Measurements from ENCODE around the gene RABL6. TPM values are rescaled to one million over a fixed set of nuclear protein-coding genes. Genes with fewer than 3 reads are reported as not detected.
A peak's percentile ranks its signal among the peaks of the same experiment; 100 is the strongest.

RABL6 gene
- total RNA-seq, 1 donor from 2014 or later: 71.2 TPM

DNA sequence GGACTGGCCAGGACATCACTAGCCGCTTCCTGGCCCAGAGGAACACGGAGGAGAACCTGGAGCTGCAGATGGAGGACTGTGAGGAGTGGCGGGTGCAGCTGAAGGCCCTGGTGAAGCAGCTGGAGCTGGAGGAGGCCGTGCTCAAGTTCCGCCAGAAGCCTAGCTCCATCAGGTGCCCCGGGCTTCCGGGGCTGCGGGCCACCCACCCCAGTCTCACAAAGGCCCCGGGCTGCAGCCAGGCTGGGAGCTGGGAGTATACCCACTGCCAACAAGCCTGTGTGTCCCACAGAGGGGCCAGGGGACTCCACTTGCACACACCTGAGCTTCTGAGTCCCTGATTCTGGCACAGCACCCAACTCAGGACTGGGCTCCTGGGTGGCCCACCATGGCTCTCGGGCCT, 1.7 kb upstream of the RABL6 start:
- Histone ChIP-seq H3K4me2 (no peak overlapping the region), H3K9me3 (ENCODE audit: low read depth) (no peaks in the 10 kb centered on the region), H3K27me3 (peaks cover 5% of the 10 kb centered on the region), H3K27ac (no peak overlapping the region), H3K4me3 (no peak overlapping the region), H3K9ac (no peak overlapping the region), H3K36me3 (peaks cover 3% of the 10 kb centered on the region), H3K4me1 (peaks cover 29% of the 10 kb centered on the region), H4K20me1 (ENCODE audit: low read depth) (peaks cover 27% of the 10 kb centered on the region), H3F3A (ENCODE audit: low read depth) (peaks cover 11% of the 10 kb centered on the region), H2AFZ (replicated peaks) (no peak overlapping the region), H3K79me2 (ENCODE audit: low read depth) (peaks cover 32% of the 10 kb centered on the region)
- peaks cover 2% of the 10 kb centered on the region for H3K9me3 Mint-ChIP-seq
- no peak overlapping the region for H3K27ac Mint-ChIP-seq
- H3K4me1 Mint-ChIP-seq: peaks cover 40% of the 10 kb centered on the region
- peak overlapping the region; percentile 91 for H3K4me3 Mint-ChIP-seq
- peaks cover 15% of the 10 kb centered on the region for H3K36me3 Mint-ChIP-seq
- DNase-seq (ENCODE audit: low spot score): no peak
- TF ChIP-seq, protein P1, sequence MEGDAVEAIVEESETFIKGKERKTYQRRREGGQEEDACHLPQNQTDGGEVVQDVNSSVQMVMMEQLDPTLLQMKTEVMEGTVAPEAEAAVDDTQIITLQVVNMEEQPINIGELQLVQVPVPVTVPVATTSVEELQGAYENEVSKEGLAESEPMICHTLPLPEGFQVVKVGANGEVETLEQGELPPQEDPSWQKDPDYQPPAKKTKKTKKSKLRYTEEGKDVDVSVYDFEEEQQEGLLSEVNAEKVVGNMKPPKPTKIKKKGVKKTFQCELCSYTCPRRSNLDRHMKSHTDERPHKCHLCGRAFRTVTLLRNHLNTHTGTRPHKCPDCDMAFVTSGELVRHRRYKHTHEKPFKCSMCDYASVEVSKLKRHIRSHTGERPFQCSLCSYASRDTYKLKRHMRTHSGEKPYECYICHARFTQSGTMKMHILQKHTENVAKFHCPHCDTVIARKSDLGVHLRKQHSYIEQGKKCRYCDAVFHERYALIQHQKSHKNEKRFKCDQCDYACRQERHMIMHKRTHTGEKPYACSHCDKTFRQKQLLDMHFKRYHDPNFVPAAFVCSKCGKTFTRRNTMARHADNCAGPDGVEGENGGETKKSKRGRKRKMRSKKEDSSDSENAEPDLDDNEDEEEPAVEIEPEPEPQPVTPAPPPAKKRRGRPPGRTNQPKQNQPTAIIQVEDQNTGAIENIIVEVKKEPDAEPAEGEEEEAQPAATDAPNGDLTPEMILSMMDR (IDR thresholded peaks at IDR 0.05): no peak
- TF ChIP-seq EZH2 (IDR thresholded peaks at IDR 0.05) (no peak), EZH2phosphoT487 (IDR thresholded peaks at IDR 0.05) (no peak)
- peaks cover 16% of the 10 kb centered on the region for H3K27me3 Mint-ChIP-seq (ENCODE audit: insufficient read depth, low read depth)

DNA sequence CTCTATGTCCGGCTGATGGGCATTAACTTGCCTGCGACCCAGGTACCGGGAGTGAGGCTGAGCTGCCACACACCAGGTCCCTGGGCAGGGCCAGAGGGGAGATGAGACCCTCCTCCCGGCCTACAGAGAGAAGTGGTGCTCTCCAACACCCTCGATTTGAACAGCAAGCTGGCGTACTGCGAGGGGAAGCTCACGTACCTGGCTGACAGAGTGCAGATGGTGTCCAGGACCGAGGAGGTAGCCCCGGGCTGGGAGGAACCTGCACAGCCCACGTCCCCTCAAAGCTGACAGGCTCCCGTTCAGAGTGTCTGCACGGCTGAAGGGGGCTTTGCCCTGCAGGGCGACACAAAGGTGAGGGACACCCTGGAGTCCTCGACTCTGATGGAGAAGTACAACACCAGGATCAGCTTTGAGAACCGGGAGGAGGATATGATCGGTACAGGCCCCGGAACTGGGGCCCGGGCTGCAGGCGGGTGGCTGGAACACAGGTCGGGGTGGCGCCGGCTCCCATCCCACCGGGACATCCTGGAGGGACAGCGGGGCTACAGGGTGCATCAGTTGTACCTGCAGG, 1.0 kb upstream of the RABL6 start:
- H3K27ac Mint-ChIP-seq: no peak overlapping the region
- H3K9ac ChIP-seq: no peak overlapping the region
- H3K4me1 ChIP-seq: peaks cover 25% of the 10 kb centered on the region
- H3K79me2 ChIP-seq (ENCODE audit: low read depth): peaks cover 38% of the 10 kb centered on the region
- peaks cover 37% of the 10 kb centered on the region for H3K4me1 Mint-ChIP-seq
- peaks cover 5% of the 10 kb centered on the region for H3F3A ChIP-seq (ENCODE audit: low read depth)
- no peak for TF ChIP-seq EZH2 (IDR thresholded peaks at IDR 0.05)
- TF ChIP-seq, protein P1 (IDR thresholded peaks at IDR 0.05): no peak
- TF ChIP-seq EZH2phosphoT487 (IDR thresholded peaks at IDR 0.05): no peak
- H3K27ac ChIP-seq: no peak overlapping the region
- peaks cover 16% of the 10 kb centered on the region for H3K36me3 Mint-ChIP-seq
- peaks cover 3% of the 10 kb centered on the region for H3K36me3 ChIP-seq
- peaks cover 2% of the 10 kb centered on the region for H3K9me3 Mint-ChIP-seq
- H3K27me3 ChIP-seq: peaks cover 5% of the 10 kb centered on the region
- no peak for DNase-seq (ENCODE audit: low spot score)
- peaks cover 13% of the 10 kb centered on the region for H3K27me3 Mint-ChIP-seq (ENCODE audit: insufficient read depth, low read depth)
- H3K4me3 ChIP-seq: peak overlapping the region; percentile 100
- no peak overlapping the region for H2AFZ ChIP-seq (replicated peaks)
- H3K4me2 ChIP-seq: peak overlapping the region; percentile 92
- H3K4me3 Mint-ChIP-seq: peak overlapping the region; percentile 91
- no peaks in the 10 kb centered on the region for H3K9me3 ChIP-seq (ENCODE audit: low read depth)
- H4K20me1 ChIP-seq (ENCODE audit: low read depth): peaks cover 33% of the 10 kb centered on the region

DNA sequence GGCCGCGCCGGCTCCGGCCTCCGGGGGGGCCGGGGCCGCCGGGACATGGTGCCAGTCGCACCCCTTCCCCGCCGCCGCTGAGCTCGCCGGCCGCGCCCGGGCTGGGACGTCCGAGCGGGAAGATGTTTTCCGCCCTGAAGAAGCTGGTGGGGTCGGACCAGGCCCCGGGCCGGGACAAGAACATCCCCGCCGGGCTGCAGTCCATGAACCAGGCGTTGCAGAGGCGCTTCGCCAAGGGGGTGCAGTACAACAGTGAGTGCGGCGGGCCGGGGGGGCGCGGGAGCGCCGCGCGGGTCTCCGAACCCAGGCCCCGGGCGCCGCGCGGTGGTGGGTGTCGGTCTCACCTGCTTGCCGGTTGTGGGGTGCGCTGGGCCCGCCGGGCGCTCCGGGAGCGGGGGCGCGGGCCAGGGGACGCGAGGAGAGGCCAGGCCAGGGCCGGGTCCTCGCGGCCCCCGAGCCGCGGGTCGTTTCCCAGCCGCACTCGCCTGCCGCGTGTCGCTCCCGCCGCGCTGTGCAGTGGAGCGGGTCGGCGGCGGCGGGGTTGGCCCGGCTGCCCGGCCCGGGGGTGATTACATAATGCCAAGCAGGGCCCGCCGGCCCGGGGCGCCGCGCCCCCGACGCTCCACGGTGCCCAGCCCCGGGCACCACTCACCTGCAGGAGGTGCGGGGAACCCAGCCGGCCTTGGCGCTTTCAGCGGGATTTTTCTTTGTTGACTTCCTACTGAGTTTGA, 492 bp downstream of the RABL6 start:
- Mint-ChIP-seq H3K9me3 (peaks cover 2% of the 10 kb centered on the region), H3K27me3 (ENCODE audit: insufficient read depth, low read depth) (peaks cover 6% of the 10 kb centered on the region), H3K4me3 (peak overlapping the region; percentile 89), H3K4me1 (peaks cover 32% of the 10 kb centered on the region), H3K27ac (peak overlapping the region; percentile 13), H3K36me3 (peaks cover 22% of the 10 kb centered on the region)
- no peaks in the 10 kb centered on the region for H3K9me3 ChIP-seq (ENCODE audit: low read depth)
- H4K20me1 ChIP-seq (ENCODE audit: low read depth): peaks cover 46% of the 10 kb centered on the region
- no peaks in the 10 kb centered on the region for H3F3A ChIP-seq (ENCODE audit: low read depth)
- H3K36me3 ChIP-seq: peaks cover 3% of the 10 kb centered on the region
- H3K4me1 ChIP-seq: peaks cover 25% of the 10 kb centered on the region
- peak; percentile 58 for DNase-seq (ENCODE audit: low spot score)
- peak overlapping the region; percentile 82 for H2AFZ ChIP-seq (replicated peaks)
- peak overlapping the region; percentile 100 for H3K4me3 ChIP-seq
- H3K9ac ChIP-seq: peak overlapping the region; percentile 83
- H3K27me3 ChIP-seq: no peaks in the 10 kb centered on the region
- TF ChIP-seq EZH2 (IDR thresholded peaks at IDR 0.05) (no peak), EZH2phosphoT487 (IDR thresholded peaks at IDR 0.05) (no peak)
- TF ChIP-seq, protein P1 (IDR thresholded peaks at IDR 0.05): no peak
- peak overlapping the region; percentile 61 for H3K27ac ChIP-seq
- H3K79me2 ChIP-seq (ENCODE audit: low read depth): peaks cover 54% of the 10 kb centered on the region
- H3K4me2 ChIP-seq: peak overlapping the region; percentile 92

All from neural progenitor cell (in vitro differentiated cells).